Bronchial epithelial cell (primary cell): ENCODE data around the gene TUBAL3. TPM values are rescaled to one million over a fixed set of nuclear protein-coding genes. Genes with fewer than 3 reads are reported as not detected.
A peak's percentile ranks its signal among the peaks of the same experiment; 100 is the strongest.

ENCODE experiments used
- DNase-seq: peaks from one replicate; pipeline ENCODE4 v3.0.0-alpha.2; 2010; ENCODE audit warnings: low read depth
- FAIRE-seq: peaks from 2 replicates; lab custom pipeline; 2011; peaks lifted over from hg19 to GRCh38; lab: Jason Lieb, UNC
- H3K27me3 ChIP-seq: 2 replicates; pipeline ENCODE4 v1.5.1; 2011; ENCODE audit warnings: low read length; ENCODE audit not compliant: control insufficient read depth, insufficient read depth
- H3K36me3 ChIP-seq: 2 replicates; pipeline ENCODE4 v1.5.1; 2011; ENCODE audit warnings: low read length; ENCODE audit not compliant: control insufficient read depth, insufficient read depth
- H3K4me3 ChIP-seq: 2 replicates; pipeline ENCODE4 v1.5.1; 2011; ENCODE audit warnings: mild to moderate bottlenecking, low read depth, low read length, control low read depth
- total RNA-seq: library from RNA; depleted of rRNA; stranded (reverse); fragments of >200 nt; gene quantifications from 2 replicates; pipeline ENCODE4 v1.2.1, GENCODE V29; 2014
- TF ChIP-seq, protein P1 (sequence below): IDR thresholded peaks from 2 replicates; pipeline ENCODE4 v1.5.1; 2011; ENCODE audit warnings: mild to moderate bottlenecking, moderate library complexity, low read length, control low read depth, inconsistent platforms; ENCODE audit not compliant: insufficient read depth, severe bottlenecking

Gene TUBAL3
- total RNA-seq, 1 donor from 2014 or later = 0.26 TPM

DNA sequence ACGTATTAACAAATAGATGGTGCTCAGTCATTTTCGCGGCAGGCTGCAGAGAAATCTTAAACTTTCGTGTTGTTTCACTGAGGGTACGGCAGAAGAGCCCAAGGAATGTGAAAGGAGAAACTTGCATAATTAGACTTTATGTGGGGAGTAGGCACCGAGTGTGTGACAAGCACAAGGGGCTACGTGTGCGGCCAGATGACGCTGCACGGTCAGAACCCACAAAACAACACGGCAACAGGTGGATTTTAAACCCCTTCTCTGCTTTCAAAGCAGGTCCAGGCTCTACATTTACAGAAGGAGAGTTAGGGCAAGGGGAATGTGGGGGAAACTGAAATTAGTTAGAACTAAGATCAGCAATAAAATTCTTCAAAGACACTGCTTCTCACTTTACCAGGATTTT, 40.3 kb downstream of the TUBAL3 start:
- H3K4me3 ChIP-seq = no peak overlapping the region
- no peaks in the 10 kb centered on the region for H3K36me3 ChIP-seq
- FAIRE-seq (no peak), DNase-seq (no peak)
- peaks cover 21% of the 10 kb centered on the region for H3K27me3 ChIP-seq
- TF ChIP-seq, protein P1, sequence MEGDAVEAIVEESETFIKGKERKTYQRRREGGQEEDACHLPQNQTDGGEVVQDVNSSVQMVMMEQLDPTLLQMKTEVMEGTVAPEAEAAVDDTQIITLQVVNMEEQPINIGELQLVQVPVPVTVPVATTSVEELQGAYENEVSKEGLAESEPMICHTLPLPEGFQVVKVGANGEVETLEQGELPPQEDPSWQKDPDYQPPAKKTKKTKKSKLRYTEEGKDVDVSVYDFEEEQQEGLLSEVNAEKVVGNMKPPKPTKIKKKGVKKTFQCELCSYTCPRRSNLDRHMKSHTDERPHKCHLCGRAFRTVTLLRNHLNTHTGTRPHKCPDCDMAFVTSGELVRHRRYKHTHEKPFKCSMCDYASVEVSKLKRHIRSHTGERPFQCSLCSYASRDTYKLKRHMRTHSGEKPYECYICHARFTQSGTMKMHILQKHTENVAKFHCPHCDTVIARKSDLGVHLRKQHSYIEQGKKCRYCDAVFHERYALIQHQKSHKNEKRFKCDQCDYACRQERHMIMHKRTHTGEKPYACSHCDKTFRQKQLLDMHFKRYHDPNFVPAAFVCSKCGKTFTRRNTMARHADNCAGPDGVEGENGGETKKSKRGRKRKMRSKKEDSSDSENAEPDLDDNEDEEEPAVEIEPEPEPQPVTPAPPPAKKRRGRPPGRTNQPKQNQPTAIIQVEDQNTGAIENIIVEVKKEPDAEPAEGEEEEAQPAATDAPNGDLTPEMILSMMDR = no peak

DNA sequence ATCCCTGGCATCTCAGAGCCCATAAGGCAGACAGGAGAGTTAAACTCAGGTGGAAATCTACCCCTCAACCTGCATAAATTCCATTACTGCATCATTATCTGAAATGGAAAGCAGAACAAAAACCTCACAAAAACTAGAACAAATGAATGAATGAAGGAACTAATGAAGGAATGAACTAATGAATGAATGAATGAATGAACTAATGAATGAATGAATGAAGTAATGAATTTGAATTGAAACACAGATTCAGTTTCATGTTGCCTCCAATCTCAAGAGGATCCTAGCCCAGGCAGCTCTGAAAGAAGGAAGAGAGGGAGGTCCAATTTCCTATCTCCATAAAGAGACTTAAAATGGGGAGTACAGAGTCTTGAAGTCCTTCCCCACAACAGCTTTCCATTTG, 41.8 kb downstream of the TUBAL3 start:
- no peak for FAIRE-seq
- no peaks in the 10 kb centered on the region for H3K36me3 ChIP-seq
- no peak overlapping the region for H3K4me3 ChIP-seq
- DNase-seq = no peak
- peaks cover 21% of the 10 kb centered on the region for H3K27me3 ChIP-seq
- TF ChIP-seq, protein P1 = no peak

DNA sequence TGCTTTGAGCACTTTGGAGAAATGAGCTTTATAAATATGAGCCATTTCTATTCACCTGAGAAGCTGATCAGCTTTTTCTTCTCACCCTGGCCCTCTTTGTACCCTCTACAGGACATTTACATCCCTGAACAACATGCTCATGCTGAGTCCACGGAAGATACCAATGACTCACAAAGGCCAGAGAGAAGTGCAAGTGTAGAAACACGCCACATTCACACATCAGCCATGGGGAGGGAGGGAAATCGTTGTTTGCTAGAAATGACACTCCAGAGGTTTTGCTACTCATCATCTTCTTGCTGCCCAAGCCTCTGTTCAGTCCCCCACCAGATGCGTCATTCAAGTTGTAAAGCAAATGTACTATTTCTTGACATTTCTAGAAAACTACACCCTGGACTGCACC, 42.7 kb downstream of the TUBAL3 start:
- peak; percentile 60 for FAIRE-seq
- no peaks in the 10 kb centered on the region for H3K36me3 ChIP-seq
- H3K4me3 ChIP-seq = no peak overlapping the region
- H3K27me3 ChIP-seq = peaks cover 21% of the 10 kb centered on the region
- TF ChIP-seq, protein P1 = no peak
- DNase-seq = no peak

DNA sequence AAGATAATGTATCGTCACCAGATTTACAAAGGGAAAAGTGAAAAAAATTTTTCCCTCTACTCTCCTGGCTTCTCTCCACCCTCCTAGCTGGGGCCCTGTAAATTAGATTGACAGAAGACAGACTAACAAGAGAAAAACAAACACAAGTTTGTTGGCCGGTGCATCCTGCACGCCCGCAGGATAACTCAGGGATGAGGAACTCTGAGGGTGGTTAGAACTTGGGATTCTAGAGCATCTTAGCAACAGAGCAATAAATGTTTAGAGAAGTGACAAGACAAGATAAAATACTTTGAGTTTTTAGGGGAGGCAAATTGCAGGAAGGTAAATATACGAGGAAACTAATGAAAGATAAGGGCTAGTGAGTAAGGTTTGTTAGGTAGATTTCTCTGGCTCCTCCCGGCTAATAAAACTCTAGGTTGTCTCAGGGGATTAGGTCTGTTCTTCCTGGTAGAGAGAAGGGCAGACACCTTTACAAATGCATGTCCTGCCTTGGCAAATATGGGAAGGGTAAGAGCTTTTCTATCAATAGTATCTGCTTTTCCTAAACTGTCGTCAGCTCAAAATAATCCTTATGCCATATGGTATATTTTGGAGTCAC, 44.2 kb downstream of the TUBAL3 start:
- DNase-seq (no peak), FAIRE-seq (no peak)
- TF ChIP-seq, protein P1 = no peak
- Histone ChIP-seq H3K27me3 (peaks cover 15% of the 10 kb centered on the region), H3K36me3 (no peaks in the 10 kb centered on the region), H3K4me3 (no peak overlapping the region)

DNA sequence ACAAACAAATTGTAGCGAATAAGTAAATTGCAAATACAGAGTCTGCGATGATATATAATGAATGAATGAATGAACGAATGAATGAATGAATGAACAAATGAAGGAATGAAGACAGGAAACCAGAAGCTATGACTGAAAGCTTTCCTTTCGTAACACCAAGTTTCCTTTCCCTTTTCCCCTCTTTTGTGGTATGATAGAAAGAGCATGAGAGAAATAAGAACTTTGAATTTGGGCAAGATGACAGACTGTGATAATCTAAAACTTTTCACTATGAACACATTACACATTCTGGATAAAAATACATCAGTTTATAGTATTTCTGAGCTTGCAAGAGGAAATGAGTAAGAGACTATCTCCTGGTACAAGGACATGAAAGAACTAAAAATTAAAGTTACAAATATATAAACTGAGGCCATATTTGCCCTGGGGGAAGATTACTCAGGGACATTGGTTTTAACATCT, 48.3 kb downstream of the TUBAL3 start:
- no peaks in the 10 kb centered on the region for H3K36me3 ChIP-seq
- H3K27me3 ChIP-seq = no peaks in the 10 kb centered on the region
- FAIRE-seq = no peak
- TF ChIP-seq, protein P1 = no peak
- no peak overlapping the region for H3K4me3 ChIP-seq
- no peak for DNase-seq
